Breast epithelium (tissue), 4 donors: ENCODE measurements around the gene RBM38. TPM values are rescaled to one million over a fixed set of nuclear protein-coding genes. Genes with fewer than 3 reads are reported as not detected.

ENCODE experiments used
- DNase-seq, 2 donors: peaks; one replicate each; pipeline ENCODE4 v3.0.0-alpha.2; 2019; ENCODE audit warnings: low spot score in 2 of 2
- H3K27ac ChIP-seq, 2 donors: fragments of 200-600 bp; sonication (generic) in 1 of 2; one replicate each; pipeline ENCODE4 v1.5.1; 2016 to 2019; ENCODE audit warnings: mild to moderate bottlenecking in 1 of 2
- H3K27me3 ChIP-seq, 2 donors: fragments of 200-600 bp; sonication (generic) in 1 of 2; one replicate each; pipeline versions ENCODE4 v1.5.1 to v1.6.0; 2017 to 2019; ENCODE audit warnings: control low read depth in 1 of 2, mild to moderate bottlenecking in 1 of 2
- H3K36me3 ChIP-seq: fragments of 200-600 bp; one replicate; pipeline ENCODE4 v1.5.1; 2019
- H3K4me1 ChIP-seq, 2 donors: fragments of 200-600 bp; sonication (generic); one replicate each; pipeline ENCODE4 v1.5.1; 2016 to 2019; ENCODE audit warnings: control low read depth in 1 of 2
- H3K4me3 ChIP-seq, 3 donors: fragments of 200-600 bp; sonication (generic); 1 replicate in 2 of 3; 2 replicates in 1 of 3; pipeline ENCODE4 v1.5.1; 2016 to 2019; ENCODE audit warnings: mild to moderate bottlenecking in 3 of 3, moderate library complexity in 2 of 3
- H3K9me3 ChIP-seq, 2 donors: fragments of 200-600 bp; sonication (generic) in 1 of 2; one replicate each; pipeline ENCODE4 v1.5.1; 2016 to 2019; ENCODE audit warnings: control low read depth in 1 of 2
- CTCF ChIP-seq, 3 donors: fragments of 450-650 bp; IDR thresholded peaks; one replicate each; pipeline ENCODE4 v1.5.1; 2016 to 2017; ENCODE audit warnings: antibody characterized with exemption in 3 of 3, mild to moderate bottlenecking in 3 of 3, moderate library complexity in 3 of 3
- POLR2A ChIP-seq: fragments of 450-650 bp; IDR thresholded peaks from one replicate; pipeline ENCODE4 v1.6.1; 2016; ENCODE audit warnings: antibody characterized with exemption, mild to moderate bottlenecking, moderate library complexity
- POLR2AphosphoS5 ChIP-seq, 3 donors: sonication (generic); formaldehyde crosslinking; IDR thresholded peaks; one replicate each; pipeline ENCODE4 v1.6.1; 2017; ENCODE audit warnings: antibody characterized with exemption in 3 of 3
- intact Hi-C: fragments of 100-400 bp; cut with DNase I; formaldehyde crosslinking; loops from one replicate; pipeline ENCODE4 v1.15.1; 2023; ENCODE audit warnings: low total_unique reads
- total RNA-seq, 3 donors: library from RNA; depleted of rRNA; stranded (reverse); fragments of >200 nt; gene quantifications; one replicate each; pipeline ENCODE4 v1.1.0, GENCODE V29; 2016

The RBM38 gene
- total RNA-seq, 3 donors from 2014 or later, result 5.1 to 13.5 (median 10.5) TPM

DNA sequence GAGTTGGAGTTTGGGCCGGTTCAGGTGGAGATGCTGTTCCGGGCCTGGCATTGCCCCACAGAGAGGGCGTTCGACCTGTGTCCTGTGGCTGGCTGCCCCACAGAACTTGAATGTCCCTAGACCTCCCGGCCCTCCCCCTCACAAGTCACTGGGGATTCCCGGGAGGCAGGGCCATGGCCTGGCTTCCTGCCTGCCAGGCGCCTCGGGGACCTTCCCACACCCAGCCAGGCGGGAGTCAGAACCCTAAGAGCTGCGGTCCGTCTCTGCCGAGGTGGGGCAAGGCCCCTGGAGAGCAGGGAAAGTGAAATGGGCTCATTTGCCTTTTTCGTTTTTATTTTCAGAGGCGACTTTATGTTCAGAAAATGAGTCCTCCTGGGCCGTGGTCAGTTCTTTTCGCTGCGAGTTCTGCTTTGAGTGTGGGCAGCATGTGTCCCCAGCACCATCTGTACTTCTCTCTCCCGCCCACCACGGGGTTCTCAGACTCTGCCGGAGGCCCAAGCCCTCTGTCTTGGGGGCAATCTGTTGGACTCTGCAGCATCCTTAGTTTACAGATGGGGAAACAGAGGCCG is 8.5 kb downstream of the RBM38 start:
- no peaks in the 10 kb centered on the region for H3K27me3 ChIP-seq
- TF ChIP-seq POLR2AphosphoS5 (IDR thresholded peaks at IDR 0.05) (no peak), POLR2A (no peak), CTCF (IDR thresholded peaks at IDR 0.05) (no peak)
- no peaks in the 10 kb centered on the region for H3K36me3 ChIP-seq
- peak overlapping the region in 1 of 3 donors; percentile 29 for H3K4me3 ChIP-seq
- H3K27ac ChIP-seq, result peak overlapping the region; percentile 65 to 77
- intact Hi-C loops, result loop anchor here (10.0 kb wide), 1 partner anchor 95 kb away; no protein-coding TSS in a partner anchor
- H3K9me3 ChIP-seq, result no peaks in the 10 kb centered on the region
- no peak for DNase-seq
- peaks cover 5 to 31% of the 10 kb centered on the region in 2 donors for H3K4me1 ChIP-seq

GRCh38 chr20:57400231-57400701 is 9.1 kb downstream of the RBM38 start:
- Histone ChIP-seq H3K4me3 (peak overlapping the region in 1 of 3 donors; percentile 29), H3K4me1 (peaks cover 5 to 31% of the 10 kb centered on the region in 2 donors), H3K36me3 (no peaks in the 10 kb centered on the region), H3K27me3 (no peaks in the 10 kb centered on the region), H3K27ac (peak overlapping the region in 1 of 2 donors; percentile 77), H3K9me3 (no peaks in the 10 kb centered on the region)
- TF ChIP-seq POLR2AphosphoS5 (IDR thresholded peaks at IDR 0.05) (no peak), POLR2A (no peak), CTCF (IDR thresholded peaks at IDR 0.05) (no peak)
- intact Hi-C loops, result no loop called here
- DNase-seq, result no peak

GRCh38 chr20:57400821-57401564 is 9.8 kb downstream of the RBM38 start:
- TF ChIP-seq CTCF (IDR thresholded peaks at IDR 0.05) (no peak), POLR2AphosphoS5 (IDR thresholded peaks at IDR 0.05) (no peak), POLR2A (no peak)
- intact Hi-C loops, result no loop called here

DNA sequence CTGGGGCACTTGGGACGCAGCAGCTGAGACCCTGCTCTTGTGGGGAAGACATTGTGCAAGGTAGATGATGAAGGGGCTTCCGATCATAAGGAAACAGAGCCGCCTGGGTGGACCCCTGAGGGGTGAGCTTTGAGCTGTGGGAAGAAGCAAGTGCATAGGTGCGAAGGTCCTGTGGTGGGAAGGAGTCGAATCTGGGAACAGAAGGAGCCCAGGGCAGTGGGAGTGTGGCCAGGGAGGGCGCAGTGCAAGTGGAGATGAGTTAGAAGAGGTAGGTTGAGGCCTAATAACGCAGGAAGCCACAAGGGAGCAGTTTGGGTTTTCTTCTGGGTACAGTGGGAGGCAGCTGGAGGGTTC is 10.3 kb downstream of the RBM38 start:
- H3K4me1 ChIP-seq, result peaks cover 5 to 19% of the 10 kb centered on the region in 2 donors
- no peak for DNase-seq
- no peak overlapping the region for H3K4me3 ChIP-seq
- no peaks in the 10 kb centered on the region for H3K36me3 ChIP-seq
- TF ChIP-seq POLR2AphosphoS5 (IDR thresholded peaks at IDR 0.05), result no peak
- no peak for TF ChIP-seq POLR2A
- no peak for TF ChIP-seq CTCF (IDR thresholded peaks at IDR 0.05)
- no peaks in the 10 kb centered on the region for H3K9me3 ChIP-seq
- H3K27me3 ChIP-seq, result no peaks in the 10 kb centered on the region
- no peak overlapping the region for H3K27ac ChIP-seq
- intact Hi-C loops, result no loop called here

More at GRCh38 chr20:57400821-57401564, 9.8 kb downstream of the RBM38 start:
- Histone ChIP-seq H3K4me1 (peaks cover 5 to 24% of the 10 kb centered on the region in 2 donors), H3K4me3 (no peak overlapping the region), H3K9me3 (no peaks in the 10 kb centered on the region), H3K27me3 (no peaks in the 10 kb centered on the region), H3K27ac (no peak overlapping the region), H3K36me3 (no peaks in the 10 kb centered on the region)
- no peak for DNase-seq
